ENCODE data around the gene BMP2K.

Gene BMP2K

GRCh38 chr4:78910612-78911011, 134.5 kb downstream of the BMP2K start:
- DNase-seq (ENCODE audit: low read depth): no peak
- H3K4me3 ChIP-seq (ENCODE audit: low read depth, low read length): no peak overlapping the region
- TF ChIP-seq, protein P1, sequence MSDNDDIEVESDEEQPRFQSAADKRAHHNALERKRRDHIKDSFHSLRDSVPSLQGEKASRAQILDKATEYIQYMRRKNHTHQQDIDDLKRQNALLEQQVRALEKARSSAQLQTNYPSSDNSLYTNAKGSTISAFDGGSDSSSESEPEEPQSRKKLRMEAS (IDR thresholded peaks at IDR 0.05; ENCODE audit: low read depth, low read length): no peak
- TF ChIP-seq POLR2A (IDR thresholded peaks at IDR 0.05; ENCODE audit: extremely low read depth, insufficient read length) (no peak), CTCF (IDR thresholded peaks at IDR 0.05; ENCODE audit: low read depth, low read length) (no peak), MYC (IDR thresholded peaks at IDR 0.05; ENCODE audit: low read depth, low read length) (no peak)

GRCh38 chr4:78922207-78922606, 146.1 kb downstream of the BMP2K start:
- no peak for DNase-seq (ENCODE audit: low read depth)
- H3K4me3 ChIP-seq (ENCODE audit: low read depth, low read length): no peak overlapping the region
- TF ChIP-seq CTCF (IDR thresholded peaks at IDR 0.05; ENCODE audit: low read depth, low read length) (no peak), POLR2A (IDR thresholded peaks at IDR 0.05; ENCODE audit: extremely low read depth, insufficient read length) (no peak), MYC (IDR thresholded peaks at IDR 0.05; ENCODE audit: low read depth, low read length) (no peak)
- TF ChIP-seq, protein P1 (IDR thresholded peaks at IDR 0.05; ENCODE audit: low read depth, low read length): no peak

DNA sequence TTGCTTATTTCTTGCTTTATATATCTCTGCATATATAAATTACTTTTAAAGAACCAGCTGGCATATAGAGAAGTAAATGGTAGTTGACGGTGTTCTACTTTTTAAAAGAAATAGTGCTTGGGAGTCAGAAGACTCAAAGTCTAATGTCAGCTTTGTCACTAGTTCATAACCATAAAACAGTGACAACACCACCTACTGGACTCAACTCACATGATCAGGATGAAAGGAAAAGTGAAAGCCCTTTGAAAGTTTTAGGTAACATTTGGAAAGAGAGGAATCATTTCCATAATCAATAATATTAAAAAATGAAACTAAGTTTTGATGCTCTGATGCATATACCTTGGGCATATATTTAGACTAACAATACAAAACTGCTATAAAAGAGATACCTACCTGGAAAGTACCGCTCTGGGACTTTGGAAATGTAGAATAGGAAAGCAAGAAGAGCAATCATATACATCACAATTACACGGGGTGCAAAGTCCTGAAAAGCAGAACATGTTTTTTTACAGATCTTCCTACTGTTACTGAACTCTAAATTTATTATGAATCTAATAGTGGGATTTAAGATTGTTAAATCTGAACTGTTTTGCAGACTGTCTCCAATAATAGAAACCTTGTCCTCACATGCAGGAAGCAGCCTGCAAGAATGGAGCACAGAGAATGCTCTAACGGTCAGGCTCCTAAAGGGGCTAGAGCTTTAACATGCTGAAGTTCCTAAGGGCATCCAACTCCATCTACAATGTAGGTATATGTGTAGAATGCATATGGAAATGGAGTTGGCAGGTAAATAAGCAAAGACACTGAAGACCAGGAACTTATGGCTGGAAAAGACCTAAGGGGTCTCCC, 147.5 kb downstream of the BMP2K start:
- H3K4me3 ChIP-seq (ENCODE audit: low read depth, low read length): no peak overlapping the region
- TF ChIP-seq MYC (IDR thresholded peaks at IDR 0.05; ENCODE audit: low read depth, low read length) (no peak), POLR2A (IDR thresholded peaks at IDR 0.05; ENCODE audit: extremely low read depth, insufficient read length) (no peak), CTCF (IDR thresholded peaks at IDR 0.05; ENCODE audit: low read depth, low read length) (no peak)
- TF ChIP-seq, protein P1 (IDR thresholded peaks at IDR 0.05; ENCODE audit: low read depth, low read length): no peak
- peak; percentile 10 for DNase-seq (ENCODE audit: low read depth)

DNA sequence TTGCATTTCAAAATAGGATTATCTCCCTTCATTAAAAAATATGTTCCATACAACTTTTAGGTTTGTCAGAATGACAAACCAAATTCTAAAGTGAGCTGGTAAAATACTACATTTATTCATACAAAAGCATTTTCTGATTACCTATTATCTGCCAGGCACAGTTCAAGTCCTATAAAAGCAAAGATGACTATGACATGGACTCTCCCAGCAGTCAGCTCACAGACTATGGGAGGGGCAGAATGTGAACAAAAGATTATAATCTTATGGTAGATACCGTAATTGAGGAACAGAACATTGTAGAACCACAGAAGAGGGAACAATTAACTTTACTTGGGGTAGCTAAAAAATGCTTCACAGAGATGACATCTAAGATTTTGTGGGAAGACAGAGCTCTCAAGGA, 150.7 kb downstream of the BMP2K start:
- TF ChIP-seq, protein P1 (IDR thresholded peaks at IDR 0.05; ENCODE audit: low read depth, low read length): no peak
- no peak for TF ChIP-seq MYC (IDR thresholded peaks at IDR 0.05; ENCODE audit: low read depth, low read length)
- TF ChIP-seq CTCF (IDR thresholded peaks at IDR 0.05; ENCODE audit: low read depth, low read length): no peak
- no peak for TF ChIP-seq POLR2A (IDR thresholded peaks at IDR 0.05; ENCODE audit: extremely low read depth, insufficient read length)
- H3K4me3 ChIP-seq (ENCODE audit: low read depth, low read length): no peak overlapping the region
- no peak for DNase-seq (ENCODE audit: low read depth)

DNA sequence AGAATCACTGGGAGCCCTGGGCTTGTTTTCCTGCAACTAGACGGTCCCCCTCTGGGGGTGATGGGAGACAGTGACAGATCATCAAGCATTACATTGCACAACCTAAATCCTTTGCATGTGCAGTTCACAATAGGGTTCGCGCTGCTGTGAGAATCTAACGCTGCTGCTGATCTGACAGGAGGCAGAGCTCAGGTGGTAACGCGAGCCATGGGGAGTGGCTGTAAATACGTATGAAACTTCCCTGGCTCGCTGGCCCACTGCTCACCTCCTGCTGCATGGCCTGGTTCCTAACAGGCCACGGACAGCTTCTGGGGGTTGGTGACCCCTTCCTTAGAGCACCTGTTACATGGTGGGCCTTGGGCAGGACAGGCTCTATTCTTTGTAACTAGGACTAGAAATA, 152.7 kb downstream of the BMP2K start:
- DNase-seq (ENCODE audit: low read depth): no peak
- no peak for TF ChIP-seq MYC (IDR thresholded peaks at IDR 0.05; ENCODE audit: low read depth, low read length)
- TF ChIP-seq, protein P1 (IDR thresholded peaks at IDR 0.05; ENCODE audit: low read depth, low read length): no peak
- TF ChIP-seq POLR2A (IDR thresholded peaks at IDR 0.05; ENCODE audit: extremely low read depth, insufficient read length): no peak
- no peak for TF ChIP-seq CTCF (IDR thresholded peaks at IDR 0.05; ENCODE audit: low read depth, low read length)
- H3K4me3 ChIP-seq (ENCODE audit: low read depth, low read length): no peak overlapping the region
